NB4 (cell line): ENCODE data around the gene RREB1.

Experiments
- POLR2A ChIP-seq: IDR thresholded peaks from 2 replicates; pipeline ENCODE4 v1.6.1; 2011; ENCODE audit warnings: mild to moderate bottlenecking; ENCODE audit not compliant: insufficient read length; ENCODE audit errors: extremely low read depth
- TF ChIP-seq, protein P1 (sequence below): IDR thresholded peaks from one replicate; pipeline ENCODE4 v1.5.1; 2012; ENCODE audit warnings: low read depth, low read length

GRCh38 chr6:7218406-7218988 is 110.7 kb downstream of the RREB1 start:
- TF ChIP-seq, protein P1, sequence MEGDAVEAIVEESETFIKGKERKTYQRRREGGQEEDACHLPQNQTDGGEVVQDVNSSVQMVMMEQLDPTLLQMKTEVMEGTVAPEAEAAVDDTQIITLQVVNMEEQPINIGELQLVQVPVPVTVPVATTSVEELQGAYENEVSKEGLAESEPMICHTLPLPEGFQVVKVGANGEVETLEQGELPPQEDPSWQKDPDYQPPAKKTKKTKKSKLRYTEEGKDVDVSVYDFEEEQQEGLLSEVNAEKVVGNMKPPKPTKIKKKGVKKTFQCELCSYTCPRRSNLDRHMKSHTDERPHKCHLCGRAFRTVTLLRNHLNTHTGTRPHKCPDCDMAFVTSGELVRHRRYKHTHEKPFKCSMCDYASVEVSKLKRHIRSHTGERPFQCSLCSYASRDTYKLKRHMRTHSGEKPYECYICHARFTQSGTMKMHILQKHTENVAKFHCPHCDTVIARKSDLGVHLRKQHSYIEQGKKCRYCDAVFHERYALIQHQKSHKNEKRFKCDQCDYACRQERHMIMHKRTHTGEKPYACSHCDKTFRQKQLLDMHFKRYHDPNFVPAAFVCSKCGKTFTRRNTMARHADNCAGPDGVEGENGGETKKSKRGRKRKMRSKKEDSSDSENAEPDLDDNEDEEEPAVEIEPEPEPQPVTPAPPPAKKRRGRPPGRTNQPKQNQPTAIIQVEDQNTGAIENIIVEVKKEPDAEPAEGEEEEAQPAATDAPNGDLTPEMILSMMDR = no peak
- no peak for TF ChIP-seq POLR2A
